GM18505 (cell line): ENCODE measurements around the gene TMEM254.
"Not testable (repeated sequence)": the region's sequence is repeated elsewhere in the genome, so short reads cannot be mapped to it uniquely, and the experiment has no call there.

ENCODE experiments used
- ATAC-seq: cut with Tn5 transposase; IDR thresholded peaks from one replicate; pipeline ENCODE4 v1.9.1; 2021; ENCODE audit not compliant: unreplicated experiment
- POLR2A ChIP-seq: IDR thresholded peaks from 4 replicates; pipeline ENCODE4 v1.6.1; 2011; ENCODE audit warnings: borderline replicate concordance; ENCODE audit not compliant: insufficient read depth, insufficient read length; ENCODE audit errors: extremely low read depth

Gene TMEM254

DNA sequence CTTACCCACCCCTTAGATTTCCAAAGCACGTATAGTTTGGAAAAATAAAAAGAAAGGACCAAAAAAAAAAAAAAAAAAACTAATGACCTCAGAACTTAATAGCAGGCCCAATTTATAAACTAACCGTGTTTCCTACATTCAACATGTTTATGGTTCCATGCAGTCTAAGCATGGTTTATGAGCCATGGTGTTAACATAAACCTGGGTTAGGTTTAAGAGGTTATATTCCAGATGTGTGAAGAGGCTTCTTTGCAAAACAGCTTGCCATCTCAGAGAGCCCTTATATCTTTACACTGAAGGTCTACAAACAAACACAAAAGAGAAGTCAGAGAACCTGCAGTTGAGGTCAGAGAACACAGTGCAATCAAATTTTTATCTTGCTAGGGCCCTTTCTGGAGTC, 15.8 kb downstream of the TMEM254 start:
- ATAC-seq: no peak
- TF ChIP-seq POLR2A: no peak

DNA sequence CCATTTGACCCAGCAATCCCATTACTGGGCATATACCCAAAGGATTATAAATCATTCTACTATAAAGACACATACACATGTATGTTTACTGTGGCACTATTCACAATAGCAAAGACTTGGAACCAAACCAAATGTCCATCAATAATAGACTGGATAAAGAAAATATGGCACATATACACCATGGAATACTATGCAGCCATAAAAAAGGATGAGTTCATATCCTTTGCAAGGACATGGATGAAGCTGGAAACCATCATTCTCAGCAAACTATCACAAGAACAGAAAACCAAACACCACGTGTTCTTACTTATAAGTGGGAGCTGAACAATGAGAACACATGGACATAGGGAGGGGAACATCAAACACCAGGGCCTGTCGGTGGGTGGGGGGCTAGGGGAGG, 19.8 kb downstream of the TMEM254 start:
- ATAC-seq: not testable (repeated sequence)

DNA sequence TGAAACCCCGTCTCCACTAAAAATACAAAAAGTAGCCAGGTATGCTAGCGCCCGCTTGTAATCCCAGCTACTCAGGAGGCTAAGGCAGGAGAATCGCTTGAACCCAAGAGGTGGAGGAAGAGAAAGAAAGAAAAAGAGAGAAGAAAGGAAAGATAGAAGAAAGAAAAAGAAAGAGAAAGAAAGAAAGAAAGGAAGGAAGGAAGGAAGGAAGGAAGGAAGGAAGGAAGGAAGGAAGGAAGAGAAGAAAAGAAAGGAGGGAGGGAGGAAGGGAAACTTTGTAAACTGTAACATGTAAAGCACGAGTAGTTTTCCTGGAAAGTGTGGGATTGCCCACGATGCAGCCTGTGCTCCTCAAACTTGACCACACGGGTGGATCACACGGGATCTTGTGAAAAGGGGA, 20.8 kb downstream of the TMEM254 start:
- ATAC-seq: not testable (repeated sequence)

GRCh38 chr10:80100116-80100515, 21.7 kb downstream of the TMEM254 start:
- ATAC-seq: no peak
- TF ChIP-seq POLR2A: no peak

GRCh38 chr10:80100861-80101695, 22.6 kb downstream of the TMEM254 start:
- TF ChIP-seq POLR2A: no peak

GRCh38 chr10:80104066-80104926, 25.8 kb downstream of the TMEM254 start:
- ATAC-seq: no peak
- TF ChIP-seq POLR2A: no peak

More at GRCh38 chr10:80100861-80101695, 22.6 kb downstream of the TMEM254 start:
- no peak for ATAC-seq

DNA sequence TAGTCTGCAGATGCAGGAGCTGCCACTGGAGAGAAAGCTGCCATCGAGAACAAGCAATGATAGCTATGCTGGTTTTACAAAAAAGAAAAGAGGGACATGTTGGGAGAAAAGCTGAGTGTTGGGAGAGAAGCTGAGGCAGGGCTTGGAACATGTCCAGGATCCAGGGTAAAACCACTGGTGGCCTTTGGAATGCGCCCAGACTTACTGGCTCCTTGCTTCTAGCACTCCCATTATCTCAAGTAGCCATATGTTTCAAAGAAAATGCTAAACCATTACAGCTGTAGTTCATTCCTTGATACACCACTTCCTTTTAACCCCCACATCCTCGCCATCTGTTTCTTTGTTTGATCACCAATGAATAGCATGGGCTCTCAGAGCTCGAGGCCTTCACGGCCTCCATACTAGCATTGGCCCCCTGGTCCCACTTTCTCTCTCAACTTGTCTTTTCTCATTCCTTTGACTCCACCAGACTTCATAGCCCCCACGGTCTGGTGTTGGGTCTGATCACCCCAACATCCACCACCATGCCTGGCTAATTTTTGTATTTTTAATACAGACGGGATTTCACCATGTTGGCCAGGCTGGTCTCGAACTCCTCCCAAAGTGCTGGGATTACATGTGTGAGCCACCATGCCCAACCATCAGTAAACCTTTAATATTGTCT, 30.2 kb downstream of the TMEM254 start:
- ATAC-seq: no peak
- no peak for TF ChIP-seq POLR2A

- no peak for ATAC-seq
- TF ChIP-seq POLR2A: no peak
Observed at GRCh38 chr10:80110986-80111385, 32.5 kb downstream of the TMEM254 start.

- no peak for TF ChIP-seq POLR2A
- ATAC-seq: no peak
Observed at GRCh38 chr10:80118669-80119068, 40.2 kb downstream of the TMEM254 start.

GRCh38 chr10:80122110-80122710, 43.7 kb downstream of the TMEM254 start:
- TF ChIP-seq POLR2A: no peak
- no peak for ATAC-seq

GRCh38 chr10:80122746-80123145, 44.3 kb downstream of the TMEM254 start:
- ATAC-seq: no peak
- no peak for TF ChIP-seq POLR2A

- no peak for TF ChIP-seq POLR2A
- no peak for ATAC-seq
Observed at GRCh38 chr10:80126876-80127275, 48.4 kb downstream of the TMEM254 start.

GRCh38 chr10:80131499-80131901, 53.0 kb downstream of the TMEM254 start:
- ATAC-seq: no peak
- no peak for TF ChIP-seq POLR2A

DNA sequence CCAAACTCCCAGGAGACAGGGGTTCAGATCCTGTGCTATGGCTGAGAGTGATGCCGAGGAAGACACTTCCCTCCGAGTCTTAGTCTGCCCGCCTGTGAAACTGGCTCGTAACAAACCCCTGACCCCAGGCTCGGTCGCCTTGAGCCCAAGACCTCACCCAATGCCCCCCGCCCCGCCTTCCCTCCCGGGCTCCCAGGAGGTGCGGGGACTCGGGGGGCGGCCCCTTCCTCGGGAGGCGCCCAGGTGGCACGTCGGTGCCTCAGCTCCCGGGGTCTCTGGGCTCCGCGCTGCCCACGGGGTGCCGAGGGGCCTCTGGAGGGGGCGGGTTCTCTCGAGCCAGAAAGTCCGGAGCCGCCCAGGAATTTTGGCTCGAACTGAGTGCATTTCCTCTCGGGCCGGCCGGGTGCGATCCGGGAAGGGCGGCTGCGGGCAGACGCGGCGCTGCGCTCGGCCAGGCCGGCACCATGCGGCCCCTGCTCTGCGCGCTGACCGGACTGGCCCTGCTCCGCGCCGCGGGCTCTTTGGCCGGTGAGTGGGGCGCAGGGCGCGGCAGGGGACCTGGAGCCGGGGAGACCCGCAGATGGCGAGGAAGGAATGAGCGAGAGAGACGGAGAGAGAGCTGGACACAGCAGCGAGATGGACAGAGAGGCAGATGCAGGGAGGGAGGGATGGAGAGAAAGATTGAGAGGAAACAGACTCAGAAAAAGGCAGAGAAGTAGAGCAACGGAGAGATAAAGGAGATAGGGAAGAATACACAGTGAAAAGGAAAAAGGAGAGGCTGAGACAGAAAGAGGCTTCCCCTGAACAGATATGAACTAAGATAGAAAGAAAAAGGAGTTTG, 54.1 kb downstream of the TMEM254 start, which contains the start of gene PLAC9:
Gene PLAC9, plus strand, starts transcription at position 432 of the 841 bp plus-strand sequence. Its CDS starts 33 bp downstream, at position 465.
- no peak for ATAC-seq
- no peak for TF ChIP-seq POLR2A
